Astrocyte of the hippocampus (primary cell): ENCODE results near the gene ACOT6.
"Not testable (repeated sequence)": the region's sequence is repeated elsewhere in the genome, so short reads cannot be mapped to it uniquely, and the experiment has no call there.

ENCODE experiments used
- DNase-seq: peaks from one replicate; pipeline ENCODE4 v3.0.0; 2011; ENCODE audit warnings: low read depth, low spot score

The ACOT6 gene, protein sequence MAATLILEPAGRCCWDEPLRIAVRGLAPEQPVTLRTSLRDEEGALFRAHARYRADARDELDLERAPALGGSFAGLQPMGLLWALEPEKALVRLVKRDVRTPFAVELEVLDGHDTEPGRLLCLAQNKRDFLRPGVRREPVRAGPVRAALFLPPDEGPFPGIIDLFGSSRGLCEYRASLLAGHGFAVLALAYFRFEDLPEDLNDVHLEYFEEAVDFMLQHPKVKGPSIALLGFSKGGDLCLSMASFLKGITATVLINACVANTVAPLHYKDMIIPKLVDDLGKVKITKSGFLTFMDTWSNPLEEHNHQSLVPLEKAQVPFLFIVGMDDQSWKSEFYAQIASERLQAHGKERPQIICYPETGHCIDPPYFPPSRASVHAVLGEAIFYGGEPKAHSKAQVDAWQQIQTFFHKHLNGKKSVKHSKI

DNA sequence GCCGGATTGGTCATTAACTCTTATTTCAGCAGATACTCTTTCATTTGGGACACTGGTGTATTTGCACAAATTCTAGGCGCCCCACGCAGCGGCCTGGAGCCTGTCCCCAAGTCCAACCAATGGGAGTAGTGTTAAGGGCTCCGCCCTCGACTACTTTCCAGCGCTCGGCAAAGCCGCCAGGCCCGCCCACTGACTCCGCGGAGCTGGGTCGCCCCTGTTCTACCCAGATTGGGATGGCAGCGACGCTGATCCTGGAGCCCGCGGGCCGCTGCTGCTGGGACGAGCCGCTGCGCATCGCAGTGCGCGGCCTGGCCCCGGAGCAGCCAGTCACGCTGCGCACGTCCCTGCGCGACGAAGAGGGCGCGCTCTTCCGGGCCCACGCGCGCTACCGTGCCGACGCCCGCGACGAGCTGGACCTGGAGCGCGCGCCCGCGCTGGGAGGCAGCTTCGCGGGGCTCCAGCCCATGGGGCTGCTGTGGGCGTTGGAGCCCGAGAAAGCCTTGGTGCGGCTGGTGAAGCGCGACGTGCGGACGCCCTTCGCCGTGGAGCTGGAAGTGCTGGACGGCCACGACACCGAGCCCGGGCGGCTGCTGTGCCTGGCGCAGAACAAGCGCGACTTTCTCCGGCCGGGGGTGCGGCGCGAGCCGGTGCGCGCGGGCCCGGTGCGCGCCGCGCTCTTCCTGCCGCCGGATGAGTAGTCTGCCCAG is at the start of gene ACOT6:
Gene ACOT6, plus strand, starts transcription at position 179 of the 707 bp plus-strand sequence. Its CDS starts 55 bp downstream, at position 234.
- peak; percentile 84 for DNase-seq

DNA sequence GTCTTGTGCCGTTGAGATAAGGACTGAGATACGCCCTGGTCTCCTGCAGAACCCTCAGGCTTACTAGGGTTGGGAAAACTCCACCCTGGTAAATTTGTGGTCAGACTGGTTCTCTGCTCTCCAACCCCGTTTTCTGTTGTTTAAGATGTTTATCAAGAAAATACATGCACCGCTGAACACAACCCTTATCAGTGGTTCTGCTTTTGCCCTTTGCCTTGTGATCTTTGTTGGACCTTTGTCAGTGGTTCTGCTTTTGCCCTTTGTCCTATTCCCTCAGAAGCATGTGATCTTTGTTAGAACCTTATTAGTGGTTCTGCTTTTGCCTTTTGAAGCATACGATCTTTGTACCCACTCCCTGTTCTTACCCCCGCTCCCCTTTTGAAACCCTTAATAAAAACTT is 49.6 kb upstream of the ACOT6 start:
- DNase-seq = not testable (repeated sequence)

DNA sequence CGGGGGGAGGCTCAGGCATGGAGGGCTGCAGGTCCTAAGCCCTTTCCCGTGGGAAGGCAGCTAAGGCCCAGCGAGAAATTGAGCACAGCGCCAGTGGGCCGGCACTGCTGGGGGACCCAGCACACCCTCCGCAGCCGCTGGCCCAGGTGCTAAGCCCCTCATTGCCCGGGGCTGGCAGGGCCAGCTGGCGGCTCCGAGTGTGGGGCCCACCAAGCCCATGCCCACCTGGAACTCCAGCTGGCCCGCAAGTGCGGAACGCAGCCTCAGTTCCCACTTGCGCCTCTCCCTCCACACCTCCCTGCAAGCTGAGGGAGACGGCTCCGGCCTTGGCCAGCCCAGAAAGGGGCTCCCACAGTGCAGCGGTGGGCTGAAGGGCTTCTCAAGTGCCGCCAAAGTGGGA is 45.9 kb upstream of the ACOT6 start:
- not testable (repeated sequence) for DNase-seq

DNA sequence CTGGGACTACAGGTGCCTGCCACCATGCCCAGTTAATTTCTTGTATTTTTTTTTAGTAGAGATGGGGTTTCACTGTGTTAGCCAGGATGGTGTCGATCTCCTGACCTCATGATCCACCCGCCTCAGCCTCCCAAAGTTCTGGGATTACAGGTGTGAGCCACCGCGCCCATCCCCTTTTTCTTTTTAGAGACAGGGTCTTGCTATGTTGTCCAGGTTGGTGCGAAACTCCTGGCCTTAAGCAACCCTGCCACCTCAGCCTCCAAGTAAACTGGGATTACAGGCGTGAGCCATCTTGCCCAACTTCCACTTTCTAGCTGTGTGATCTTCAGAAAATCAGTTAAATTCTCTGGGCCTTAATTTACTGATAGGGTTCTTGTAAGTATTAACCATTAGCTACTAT is 45.4 kb upstream of the ACOT6 start:
- not testable (repeated sequence) for DNase-seq

DNA sequence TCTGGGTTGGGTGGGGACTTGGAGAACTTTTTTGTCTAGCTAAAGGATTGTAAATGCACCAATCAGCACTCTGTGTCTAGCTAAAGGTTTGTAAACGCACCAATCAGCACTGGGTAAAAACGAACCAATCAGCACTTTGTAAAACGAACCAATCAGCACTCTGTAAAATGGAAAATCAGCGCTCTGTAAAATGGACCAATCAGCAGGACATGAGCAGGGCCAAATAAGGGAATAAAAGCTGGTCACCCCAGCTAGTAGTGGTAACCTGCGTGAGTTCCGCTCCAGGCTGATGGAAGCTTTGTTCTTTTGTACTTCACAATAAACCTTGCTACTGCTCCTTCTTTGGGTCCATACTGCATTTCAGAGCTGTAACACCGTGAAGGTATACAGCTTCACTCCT is 45.0 kb upstream of the ACOT6 start:
- DNase-seq = no peak

DNA sequence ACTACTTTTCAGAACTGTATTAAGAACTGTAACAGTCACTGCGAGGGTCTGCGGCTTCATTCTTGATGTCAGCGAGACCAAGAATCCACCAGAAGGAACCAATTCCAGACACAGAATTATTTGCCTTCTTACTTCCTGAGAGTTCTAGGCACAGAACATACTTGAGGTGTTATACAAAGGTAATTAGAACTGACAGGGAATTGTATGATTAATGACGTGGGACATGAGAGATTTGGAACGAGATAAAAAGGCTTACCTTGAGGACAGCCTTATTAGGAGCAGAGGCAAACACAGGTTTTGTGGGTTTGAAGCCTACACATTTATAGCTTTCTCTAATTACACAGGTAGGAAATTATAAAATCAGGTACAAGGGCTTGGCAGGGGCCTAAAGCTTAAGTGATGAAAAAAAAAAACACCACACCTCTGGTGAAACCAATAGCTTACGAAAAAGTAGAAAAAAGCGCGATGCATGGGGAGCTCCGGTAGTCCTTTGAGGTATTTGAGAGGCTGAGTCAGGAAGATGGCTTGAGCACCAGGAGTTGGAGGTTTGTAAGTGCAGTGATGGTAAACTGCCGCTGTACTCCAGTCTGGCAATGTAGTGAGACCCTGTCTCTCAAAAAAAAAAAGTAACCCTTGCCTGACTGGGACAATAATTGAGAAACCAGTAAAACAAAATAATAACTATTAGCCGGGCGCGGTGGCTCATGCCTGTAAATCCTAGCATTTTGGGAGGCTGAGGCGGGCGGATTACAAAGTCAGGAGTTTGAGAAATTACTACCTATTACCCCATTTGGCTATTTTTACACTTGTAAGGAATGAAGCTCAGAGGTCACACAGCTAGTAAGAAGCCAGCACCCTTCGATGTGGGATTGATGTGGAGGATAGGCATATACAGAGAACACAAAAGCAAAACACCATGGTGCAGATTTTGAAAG is 44.1 kb upstream of the ACOT6 start:
- peak; percentile 48 for DNase-seq

DNA sequence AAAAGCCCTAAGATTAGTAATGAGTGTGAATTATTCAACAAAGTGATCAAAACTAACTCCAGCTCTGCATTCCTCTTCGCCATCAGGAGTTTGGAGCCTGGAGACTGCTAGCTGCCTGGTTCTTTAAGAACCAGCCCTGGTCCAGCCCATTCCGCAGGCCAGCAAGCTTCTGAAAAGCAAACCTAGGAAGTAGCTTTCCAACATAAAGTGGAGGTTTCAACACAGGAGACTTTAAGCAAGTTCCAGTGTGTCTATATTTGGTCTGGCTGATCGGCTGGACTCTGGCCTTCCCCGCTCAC is 43.5 kb upstream of the ACOT6 start:
- DNase-seq = not testable (repeated sequence)

DNA sequence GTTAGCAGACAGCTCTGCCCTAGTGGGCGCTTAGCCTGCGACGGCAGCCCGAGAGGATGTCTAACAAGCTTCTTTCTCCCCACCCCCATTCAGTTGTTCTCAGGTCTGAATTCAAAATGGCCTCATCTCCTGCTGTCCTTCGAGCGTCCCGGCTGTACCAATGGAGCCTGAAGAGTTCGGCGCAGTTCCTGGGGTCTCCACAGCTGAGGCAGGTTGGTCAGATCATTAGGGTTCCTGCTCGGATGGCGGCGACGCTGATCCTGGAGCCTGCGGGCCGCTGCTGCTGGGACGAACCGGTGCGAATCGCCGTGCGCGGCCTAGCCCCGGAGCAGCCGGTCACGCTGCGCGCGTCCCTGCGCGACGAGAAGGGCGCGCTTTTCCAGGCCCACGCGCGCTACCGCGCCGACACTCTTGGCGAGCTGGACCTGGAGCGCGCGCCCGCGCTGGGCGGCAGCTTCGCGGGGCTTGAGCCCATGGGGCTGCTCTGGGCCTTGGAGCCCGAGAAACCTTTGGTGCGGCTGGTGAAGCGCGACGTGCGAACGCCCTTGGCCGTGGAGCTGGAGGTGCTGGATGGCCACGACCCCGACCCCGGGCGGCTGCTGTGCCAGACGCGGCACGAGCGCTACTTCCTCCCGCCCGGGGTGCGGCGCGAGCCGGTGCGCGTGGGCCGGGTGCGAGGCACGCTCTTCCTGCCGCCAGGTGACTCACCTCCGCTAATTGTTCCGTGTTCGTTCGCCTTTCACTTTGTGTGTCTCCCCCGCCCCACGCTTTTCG is 42.9 kb upstream of the ACOT6 start, which contains the start of gene ACOT2:
Gene ACOT2, plus strand, starts transcription at position 29 of the 774 bp plus-strand sequence. Its CDS starts 28 bp downstream, at position 57.
- peak; percentile 93 for DNase-seq

DNA sequence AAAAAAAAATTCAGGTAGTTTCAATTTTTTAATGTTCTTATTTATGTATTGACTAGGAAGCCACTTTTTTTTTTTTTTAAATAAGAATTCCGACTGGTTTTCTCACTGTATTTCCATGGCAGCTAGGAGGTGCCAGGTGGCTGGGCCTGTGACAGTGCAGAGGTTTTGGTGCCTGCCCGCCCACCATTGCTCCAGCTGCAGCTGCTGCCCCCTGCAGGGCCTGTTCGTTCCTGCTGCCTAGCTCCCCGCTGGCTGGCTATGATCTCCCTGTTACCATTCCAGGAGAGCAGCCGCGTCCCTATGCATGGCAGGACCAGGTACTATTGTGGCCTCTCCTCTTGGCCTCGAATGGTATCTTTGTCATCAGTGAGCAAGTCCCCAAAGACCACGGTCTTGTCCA is 41.4 kb upstream of the ACOT6 start:
- DNase-seq = peak; percentile 37

DNA sequence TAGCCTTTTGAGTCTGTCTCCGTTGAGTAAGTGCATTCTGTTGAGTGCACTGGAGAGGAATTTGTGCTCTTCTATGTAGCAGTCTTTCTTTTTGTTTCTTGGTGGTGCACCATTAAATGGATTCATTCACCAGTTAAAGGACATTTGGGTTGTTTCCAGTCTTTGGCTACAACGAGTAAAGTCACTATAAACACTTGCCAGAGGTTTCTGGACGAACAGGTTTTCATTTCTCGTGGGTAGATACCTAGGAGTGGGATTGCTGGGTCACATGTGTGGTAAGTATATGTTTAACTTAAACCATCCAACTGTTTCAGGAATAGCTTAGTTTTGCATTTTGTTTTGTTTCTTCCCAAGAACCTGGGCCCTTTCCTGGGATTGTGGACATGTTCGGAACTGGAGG is 39.3 kb upstream of the ACOT6 start:
- DNase-seq = not testable (repeated sequence)

DNA sequence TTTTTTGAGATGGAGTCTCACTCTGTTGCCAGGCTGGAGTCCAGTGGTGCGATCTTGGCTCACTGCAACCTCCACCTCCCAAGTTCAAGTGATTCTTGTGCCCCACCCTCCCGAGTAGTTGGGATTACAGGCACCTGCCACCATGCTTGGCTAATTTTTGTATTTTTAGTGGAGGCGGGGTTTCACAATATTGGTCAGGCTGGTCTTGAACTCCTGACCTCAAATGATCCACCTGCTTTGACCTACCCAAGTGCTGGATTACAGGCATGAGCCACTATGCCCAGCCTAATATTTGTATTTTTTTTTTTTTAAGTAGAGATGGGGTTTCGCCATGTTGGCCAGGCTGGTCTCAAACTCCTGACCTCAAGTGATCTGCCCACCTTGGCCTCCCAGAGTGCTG is 38.6 kb upstream of the ACOT6 start:
- DNase-seq = not testable (repeated sequence)

DNA sequence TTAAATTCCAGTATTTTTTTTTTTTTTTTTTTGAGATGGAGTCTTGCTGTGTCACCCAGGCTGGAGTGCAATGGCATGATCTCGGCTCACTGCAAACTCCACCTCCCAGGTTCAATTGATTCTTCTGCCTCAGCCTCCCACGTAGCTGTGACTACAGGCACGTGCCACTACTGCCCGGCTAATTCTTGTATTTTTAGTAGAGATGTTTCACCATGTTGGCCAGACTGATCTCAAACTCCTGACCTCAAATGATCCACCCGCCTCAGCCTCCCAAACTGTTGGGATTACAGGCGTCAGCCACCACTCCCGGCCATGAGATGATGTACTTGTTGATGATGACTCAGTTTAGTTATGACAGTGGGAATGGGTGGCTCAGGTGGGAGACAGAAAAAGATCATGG is 38.1 kb upstream of the ACOT6 start:
- DNase-seq = not testable (repeated sequence)

DNA sequence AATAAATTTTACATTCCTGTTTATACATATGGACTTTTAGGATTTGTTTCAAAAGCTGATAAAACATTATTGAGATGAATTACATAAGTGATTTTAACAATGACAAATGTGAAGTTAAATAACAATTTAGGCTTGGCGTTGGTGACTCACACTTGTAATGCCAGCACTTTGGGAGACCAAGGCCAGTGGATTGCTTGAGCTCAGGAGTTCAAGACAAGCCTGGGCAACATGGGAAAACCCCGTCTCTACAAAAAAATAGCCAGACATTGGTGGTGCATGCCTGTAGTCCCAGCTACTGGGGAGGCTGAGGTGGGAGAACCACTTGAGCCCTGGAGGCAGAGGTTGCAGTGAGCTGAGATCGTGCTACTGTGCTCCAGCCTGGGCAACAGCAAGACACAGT is 35.9 kb upstream of the ACOT6 start:
- DNase-seq = no peak

DNA sequence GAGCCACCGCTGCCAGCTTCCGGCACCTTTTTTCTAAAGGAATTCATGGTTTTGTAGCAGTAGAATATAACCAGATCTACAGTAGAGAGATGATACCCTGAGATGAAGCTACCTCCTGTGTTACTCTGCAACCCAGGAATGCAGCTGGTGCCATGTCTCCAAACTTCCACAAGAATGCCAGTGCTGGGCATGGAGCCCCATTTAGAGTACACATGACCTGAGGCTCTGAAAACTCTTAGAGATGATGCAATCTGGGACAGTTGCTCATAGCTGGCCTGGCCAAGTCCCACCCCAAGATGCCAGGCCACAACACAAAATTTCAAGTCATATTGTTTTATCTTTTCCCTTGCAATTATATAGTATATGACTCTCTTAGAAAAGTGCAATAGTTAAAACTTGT is 35.1 kb upstream of the ACOT6 start:
- not testable (repeated sequence) for DNase-seq

DNA sequence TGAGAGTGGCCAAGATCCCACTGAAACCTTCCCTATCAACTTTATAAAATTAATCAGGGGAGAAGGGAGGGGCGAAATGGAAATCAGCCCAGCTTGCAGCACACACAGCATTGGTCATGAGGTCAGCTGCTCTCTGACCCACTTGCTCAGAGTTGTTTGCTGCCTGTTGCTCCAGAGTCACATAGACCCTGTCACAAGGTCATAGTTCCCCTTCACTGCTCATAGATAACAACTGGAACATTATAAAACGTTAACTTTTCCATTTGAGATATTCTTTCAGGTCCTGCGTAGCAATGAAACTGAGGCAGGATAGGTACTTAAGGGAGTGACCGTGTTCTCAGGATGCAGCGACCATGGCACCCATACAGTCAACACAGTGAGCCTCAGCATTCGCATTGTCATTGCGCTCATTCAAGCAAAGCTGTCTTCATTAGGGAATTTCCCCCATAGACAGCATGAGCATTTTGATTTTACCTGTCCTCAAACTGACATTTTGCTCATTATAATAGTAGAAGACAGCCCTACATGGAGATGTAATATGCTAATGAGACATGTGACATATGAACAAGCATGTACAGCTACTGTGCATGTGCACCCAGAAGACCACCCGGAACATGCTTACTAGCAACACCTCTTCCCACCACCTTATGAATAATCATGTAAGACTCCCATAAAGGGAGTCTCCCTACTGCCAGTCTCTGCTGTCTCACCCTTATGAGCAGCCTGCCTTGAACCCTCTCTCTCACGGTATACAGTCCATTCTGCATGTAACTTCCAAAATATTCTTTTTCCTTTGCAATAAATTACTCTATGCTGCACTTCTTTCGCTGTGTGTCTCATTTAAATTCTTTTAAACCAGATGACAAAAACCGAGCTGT is 30.0 kb upstream of the ACOT6 start:
- not testable (repeated sequence) for DNase-seq

DNA sequence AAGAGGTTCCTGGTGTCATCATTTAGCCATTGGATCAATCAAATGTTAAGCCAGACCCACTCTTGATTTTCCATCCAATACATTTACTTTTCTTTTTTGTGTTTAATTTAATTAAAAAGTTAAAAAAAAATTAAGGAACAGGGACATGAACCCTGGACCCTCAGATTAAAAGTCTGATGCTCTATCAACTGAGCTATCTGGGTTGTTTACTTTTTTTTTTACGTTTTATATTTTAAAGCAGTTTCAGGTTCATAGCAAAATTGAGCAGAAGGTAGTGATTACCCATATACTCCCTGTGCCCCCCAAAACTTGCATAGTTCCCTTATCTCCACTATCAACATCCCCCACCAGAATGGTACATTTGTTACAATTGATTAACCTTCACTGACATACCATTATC is 23.6 kb upstream of the ACOT6 start:
- DNase-seq = no peak

DNA sequence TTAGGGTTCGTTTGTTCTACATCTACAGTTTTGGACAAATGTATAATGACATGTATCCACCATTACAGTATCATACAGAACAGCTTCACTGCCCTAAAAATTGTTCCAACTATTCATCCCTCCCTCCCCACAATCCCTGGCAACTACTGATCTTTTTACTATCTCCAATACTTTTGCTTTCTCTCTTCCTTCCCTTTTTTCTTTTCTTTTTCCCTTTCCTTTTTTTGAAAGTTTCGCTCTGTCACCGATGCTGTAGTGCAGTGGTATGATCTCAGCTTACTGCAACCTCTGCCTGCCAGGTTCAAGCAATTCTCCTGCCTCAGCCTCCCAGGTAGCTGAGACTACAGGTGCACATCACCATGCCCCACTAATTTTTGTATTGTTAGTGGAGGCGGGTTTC is 23.2 kb upstream of the ACOT6 start:
- no peak for DNase-seq

DNA sequence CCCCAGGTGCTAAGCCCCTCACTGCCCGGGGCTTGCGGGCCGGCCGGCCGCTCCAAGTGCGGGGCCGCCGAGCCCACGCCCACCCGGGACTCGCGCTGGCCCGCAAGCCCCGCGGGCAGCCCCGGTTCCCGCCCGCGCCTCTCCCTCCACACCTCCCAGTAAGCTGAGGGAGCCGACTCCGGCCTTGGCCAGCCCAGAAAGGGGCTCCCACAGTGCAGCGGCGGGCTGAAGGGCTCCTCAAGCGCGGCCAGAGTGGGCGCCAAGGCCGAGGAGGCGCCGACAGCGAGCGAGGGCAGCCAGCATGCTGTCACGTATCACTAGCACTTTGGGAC is 21.7 kb upstream of the ACOT6 start:
- not testable (repeated sequence) for DNase-seq

DNA sequence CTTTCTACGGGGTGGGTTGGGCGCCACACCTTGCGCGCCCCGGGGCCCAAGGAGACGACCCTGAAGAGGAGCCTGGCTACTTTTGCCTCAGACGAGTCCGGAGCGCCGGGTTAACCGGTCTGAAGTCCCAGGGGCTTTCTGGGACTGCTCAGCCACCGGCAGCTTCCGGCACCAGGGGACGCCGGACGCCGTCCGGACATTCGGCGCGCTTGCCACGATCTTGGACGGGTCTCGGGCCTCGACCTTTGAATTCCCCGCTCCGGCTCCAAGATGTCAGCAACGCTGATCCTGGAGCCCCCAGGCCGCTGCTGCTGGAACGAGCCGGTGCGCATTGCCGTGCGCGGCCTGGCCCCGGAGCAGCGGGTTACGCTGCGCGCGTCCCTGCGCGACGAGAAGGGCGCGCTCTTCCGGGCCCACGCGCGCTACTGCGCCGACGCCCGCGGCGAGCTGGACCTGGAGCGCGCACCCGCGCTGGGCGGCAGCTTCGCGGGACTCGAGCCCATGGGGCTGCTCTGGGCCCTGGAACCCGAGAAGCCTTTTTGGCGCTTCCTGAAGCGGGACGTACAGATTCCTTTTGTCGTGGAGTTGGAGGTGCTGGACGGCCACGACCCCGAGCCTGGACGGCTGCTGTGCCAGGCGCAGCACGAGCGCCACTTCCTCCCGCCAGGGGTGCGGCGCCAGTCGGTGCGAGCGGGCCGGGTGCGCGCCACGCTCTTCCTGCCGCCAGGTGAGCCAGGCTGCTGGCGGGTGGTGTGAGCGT is 20.4 kb upstream of the ACOT6 start, which contains the start of gene ACOT4:
Gene ACOT4, plus strand, starts transcription at position 184 of the 760 bp plus-strand sequence. Its CDS starts 87 bp downstream, at position 271.
- peak; percentile 63 for DNase-seq
